ENCODE results near the gene PELI3. TPM values are rescaled to one million over a fixed set of nuclear protein-coding genes. Genes with fewer than 3 reads are reported as not detected.

The PELI3 gene
- total and polyA plus RNA-seq, 10 of the 15 experiments (the other 5 are each of a cell fraction or from before 2014, with no cell fraction given), result 0.14 to 1.5 (median 0.66) TPM

DNA sequence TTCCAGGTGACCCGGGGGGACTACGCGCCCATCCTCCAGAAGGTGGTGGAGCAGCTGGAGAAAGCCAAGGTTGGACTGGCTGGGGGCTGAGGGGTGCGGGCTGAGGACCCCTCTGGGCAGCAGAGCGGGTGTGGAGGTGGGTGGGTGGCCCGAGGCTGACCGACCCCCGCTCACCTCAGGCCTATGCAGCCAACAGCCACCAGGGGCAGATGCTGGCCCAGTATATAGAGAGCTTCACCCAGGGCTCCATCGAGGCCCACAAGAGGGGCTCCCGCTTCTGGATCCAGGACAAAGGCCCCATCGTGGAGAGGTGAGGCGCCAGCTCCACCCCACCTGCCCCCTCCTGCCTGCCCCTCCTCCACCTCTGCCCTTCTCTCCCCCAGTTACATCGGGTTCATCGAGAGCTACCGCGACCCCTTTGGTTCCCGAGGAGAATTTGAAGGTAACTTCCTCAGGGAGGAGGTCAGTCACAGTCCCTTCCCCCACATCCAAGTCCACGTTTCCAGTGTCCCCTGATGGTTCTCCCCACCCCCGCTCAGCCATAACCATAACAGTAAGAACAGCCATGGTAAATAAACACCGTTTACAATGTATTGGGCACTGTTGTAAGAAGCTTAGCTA is 24.7 kb downstream of the PELI3 start:
- H3K4me2 ChIP-seq (ENCODE audit: control insufficient read depth, insufficient read depth), result no peak overlapping the region
- no peaks in the 10 kb centered on the region for H3K4me1 ChIP-seq (ENCODE audit: control insufficient read depth, insufficient read depth, low read length)
- no peaks in the 10 kb centered on the region for H3K79me2 ChIP-seq (ENCODE audit: control insufficient read depth, insufficient read depth, low read length)
- RAD21 ChIA-PET (ENCODE audit: unreplicated experiment), result interaction anchor here (0.6 kb wide), 1 partner anchor 318 kb away, joined by 3 read pairs; no protein-coding TSS in a partner anchor
- H3K9me3 ChIP-seq (replicated peaks; ENCODE audit: control insufficient read depth, insufficient read depth, low read length), result no peaks in the 10 kb centered on the region
- TF ChIP-seq STAT3 (IDR thresholded peaks at IDR 0.05; ENCODE audit: low read depth, low read length), result no peak
- TF ChIP-seq, protein P1, sequence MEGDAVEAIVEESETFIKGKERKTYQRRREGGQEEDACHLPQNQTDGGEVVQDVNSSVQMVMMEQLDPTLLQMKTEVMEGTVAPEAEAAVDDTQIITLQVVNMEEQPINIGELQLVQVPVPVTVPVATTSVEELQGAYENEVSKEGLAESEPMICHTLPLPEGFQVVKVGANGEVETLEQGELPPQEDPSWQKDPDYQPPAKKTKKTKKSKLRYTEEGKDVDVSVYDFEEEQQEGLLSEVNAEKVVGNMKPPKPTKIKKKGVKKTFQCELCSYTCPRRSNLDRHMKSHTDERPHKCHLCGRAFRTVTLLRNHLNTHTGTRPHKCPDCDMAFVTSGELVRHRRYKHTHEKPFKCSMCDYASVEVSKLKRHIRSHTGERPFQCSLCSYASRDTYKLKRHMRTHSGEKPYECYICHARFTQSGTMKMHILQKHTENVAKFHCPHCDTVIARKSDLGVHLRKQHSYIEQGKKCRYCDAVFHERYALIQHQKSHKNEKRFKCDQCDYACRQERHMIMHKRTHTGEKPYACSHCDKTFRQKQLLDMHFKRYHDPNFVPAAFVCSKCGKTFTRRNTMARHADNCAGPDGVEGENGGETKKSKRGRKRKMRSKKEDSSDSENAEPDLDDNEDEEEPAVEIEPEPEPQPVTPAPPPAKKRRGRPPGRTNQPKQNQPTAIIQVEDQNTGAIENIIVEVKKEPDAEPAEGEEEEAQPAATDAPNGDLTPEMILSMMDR (IDR thresholded peaks at IDR 0.05 in 2 of 3, conservative IDR thresholded peaks at IDR 0.05 in 1 of 3; ENCODE audit: control insufficient read depth in 2 of 3, extremely low read depth in 1 of 3, insufficient read depth in 1 of 3, low read depth in 3 of 3, low read length in 3 of 3), result peak; percentile 5 to 50 (median 23); a peak in 3 of 6 replicates
- no peak for TF ChIP-seq HDGF (IDR thresholded peaks at IDR 0.05)
- TF ChIP-seq, protein P2, sequence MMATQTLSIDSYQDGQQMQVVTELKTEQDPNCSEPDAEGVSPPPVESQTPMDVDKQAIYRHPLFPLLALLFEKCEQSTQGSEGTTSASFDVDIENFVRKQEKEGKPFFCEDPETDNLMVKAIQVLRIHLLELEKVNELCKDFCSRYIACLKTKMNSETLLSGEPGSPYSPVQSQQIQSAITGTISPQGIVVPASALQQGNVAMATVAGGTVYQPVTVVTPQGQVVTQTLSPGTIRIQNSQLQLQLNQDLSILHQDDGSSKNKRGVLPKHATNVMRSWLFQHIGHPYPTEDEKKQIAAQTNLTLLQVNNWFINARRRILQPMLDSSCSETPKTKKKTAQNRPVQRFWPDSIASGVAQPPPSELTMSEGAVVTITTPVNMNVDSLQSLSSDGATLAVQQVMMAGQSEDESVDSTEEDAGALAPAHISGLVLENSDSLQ (IDR thresholded peaks at IDR 0.05), result no peak
- TF ChIP-seq, protein P3, sequence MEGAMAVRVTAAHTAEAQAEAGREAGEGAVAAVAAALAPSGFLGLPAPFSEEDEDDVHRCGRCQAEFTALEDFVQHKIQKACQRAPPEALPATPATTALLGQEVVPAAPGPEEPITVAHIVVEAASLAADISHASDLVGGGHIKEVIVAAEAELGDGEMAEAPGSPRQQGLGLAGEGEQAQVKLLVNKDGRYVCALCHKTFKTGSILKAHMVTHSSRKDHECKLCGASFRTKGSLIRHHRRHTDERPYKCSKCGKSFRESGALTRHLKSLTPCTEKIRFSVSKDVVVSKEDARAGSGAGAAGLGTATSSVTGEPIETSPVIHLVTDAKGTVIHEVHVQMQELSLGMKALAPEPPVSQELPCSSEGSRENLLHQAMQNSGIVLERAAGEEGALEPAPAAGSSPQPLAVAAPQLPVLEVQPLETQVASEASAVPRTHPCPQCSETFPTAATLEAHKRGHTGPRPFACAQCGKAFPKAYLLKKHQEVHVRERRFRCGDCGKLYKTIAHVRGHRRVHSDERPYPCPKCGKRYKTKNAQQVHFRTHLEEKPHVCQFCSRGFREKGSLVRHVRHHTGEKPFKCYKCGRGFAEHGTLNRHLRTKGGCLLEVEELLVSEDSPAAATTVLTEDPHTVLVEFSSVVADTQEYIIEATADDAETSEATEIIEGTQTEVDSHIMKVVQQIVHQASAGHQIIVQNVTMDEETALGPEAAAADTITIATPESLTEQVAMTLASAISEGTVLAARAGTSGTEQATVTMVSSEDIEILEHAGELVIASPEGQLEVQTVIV (IDR thresholded peaks at IDR 0.05; ENCODE audit: borderline replicate concordance, partially characterized antibody), result no peak
- peak; percentile 73 for ATAC-seq
- POLR2A ChIA-PET, result interaction anchor here (0.5 to 0.6 kb wide), 3 partner anchors 27 to 72 kb away, joined by 3 to 5 read pairs (median 3); no protein-coding TSS in a partner anchor
- no peaks in the 10 kb centered on the region for H3K27me3 ChIP-seq (replicated peaks in 1 of 2; ENCODE audit: control insufficient read depth in 2 of 2, insufficient read depth in 2 of 2, low read length in 1 of 2)
- no peak for DNase-seq (ENCODE audit: low read depth, low spot score)
- CTCF ChIA-PET, result interaction anchor here (0.6 to 0.7 kb wide), 3 partner anchors 63 to 601 kb away, joined by 3 read pairs; no protein-coding TSS in a partner anchor
- no peak overlapping the region for H3K27ac ChIP-seq (ENCODE audit: control insufficient read depth, insufficient read depth)
- no peaks in the 10 kb centered on the region for H4K20me1 ChIP-seq (ENCODE audit: control insufficient read depth, insufficient read depth)
- SMC1A ChIA-PET (ENCODE audit: uncharacterized antibody, unreplicated experiment), result no interaction called here
- no peak for FAIRE-seq
- no peak overlapping the region for H3K4me3 ChIP-seq
- in situ Hi-C loops (cut with MboI) (no loop called here), intact Hi-C loops (cut with micrococcal nuclease; ENCODE audit: unreplicated experiment) (no loop called here)
- H3K36me3 ChIP-seq (ENCODE audit: control insufficient read depth in 2 of 2, insufficient read depth in 2 of 2, low read length in 1 of 2), result peaks cover 12 to 34% of the 10 kb centered on the region in 2 experiments; a peak in 3 of 4 replicates
- 65% methylated on average over 16 of the region's 20 CpGs for WGBS (ENCODE audit: insufficient coverage, insufficient replicate concordance, low lambda C conversion rate, missing lambda C conversion rate)
- no peak overlapping the region for H2AFZ ChIP-seq (ENCODE audit: control insufficient read depth, low read depth, low read length)
- H3K9ac ChIP-seq (ENCODE audit: control insufficient read depth, insufficient read depth, low read length), result no peak overlapping the region
- BruUV-seq (replicated peaks), result no TSS peak

All from GM12878 (cell line).